GM21528 (cell line): Measurements from ENCODE around the gene TACR2.
"Not testable (repeated sequence)": the region's sequence is repeated elsewhere in the genome, so short reads cannot be mapped to it uniquely, and the experiment has no call there.

Source experiments
- ATAC-seq: cut with Tn5 transposase; IDR thresholded peaks from one replicate; pipeline ENCODE4 v1.9.1; 2021; ENCODE audit warnings: mild to moderate bottlenecking, moderate library complexity; ENCODE audit not compliant: unreplicated experiment, low FRiP score

TACR2 gene

DNA sequence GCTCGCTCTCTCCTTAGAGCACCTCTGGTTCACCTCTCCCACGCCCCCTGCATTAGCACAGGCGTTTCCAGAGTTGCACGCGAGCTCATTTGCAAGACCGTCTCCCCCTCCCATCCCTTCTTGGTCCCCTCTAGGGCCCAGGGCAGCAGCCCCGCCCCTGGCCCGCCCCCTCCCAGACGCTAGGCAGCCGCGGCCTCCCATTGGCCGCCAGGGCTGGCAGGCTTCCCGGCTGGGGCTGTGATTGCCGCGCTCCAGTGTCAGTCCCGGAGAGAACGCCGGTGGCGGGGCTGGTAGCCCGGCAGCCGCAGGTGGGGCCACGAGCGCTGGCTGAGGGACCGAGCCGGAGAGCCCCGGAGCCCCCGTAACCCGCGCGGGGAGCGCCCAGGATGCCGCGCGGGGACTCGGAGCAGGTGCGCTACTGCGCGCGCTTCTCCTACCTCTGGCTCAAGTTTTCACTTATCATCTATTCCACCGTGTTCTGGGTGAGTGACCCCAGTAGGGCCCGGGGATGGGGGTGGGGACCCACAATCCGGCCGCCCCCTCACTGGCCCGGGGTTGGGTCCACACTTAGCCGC is 34.6 kb upstream of the TACR2 start, which contains the start of gene TSPAN15:
Gene TSPAN15 (plus strand): TSS at position 257 of the 575 bp plus-strand sequence. CDS start 130 bp downstream, at position 387.
- ATAC-seq, result peak; percentile 81

DNA sequence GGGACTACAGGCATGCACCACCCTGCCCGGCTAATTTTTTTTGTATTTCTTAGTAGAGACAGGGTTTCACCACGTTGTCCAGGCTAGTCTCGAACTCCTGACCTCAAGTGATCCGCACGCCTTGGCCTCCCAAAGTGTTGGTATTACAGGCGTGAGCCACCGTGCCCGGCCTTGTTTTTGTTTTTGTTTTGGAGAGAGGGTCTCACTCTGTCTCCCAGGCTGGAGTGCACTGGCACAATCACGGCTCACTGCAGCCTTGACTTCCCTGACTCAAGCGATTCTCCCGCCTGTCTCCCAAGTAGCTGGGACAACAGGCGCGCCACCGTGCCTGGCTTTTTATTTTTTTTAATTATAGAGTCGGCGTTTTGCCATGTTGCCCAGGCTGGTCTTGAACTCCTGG is 33.7 kb upstream of the TACR2 start:
- not testable (repeated sequence) for ATAC-seq

DNA sequence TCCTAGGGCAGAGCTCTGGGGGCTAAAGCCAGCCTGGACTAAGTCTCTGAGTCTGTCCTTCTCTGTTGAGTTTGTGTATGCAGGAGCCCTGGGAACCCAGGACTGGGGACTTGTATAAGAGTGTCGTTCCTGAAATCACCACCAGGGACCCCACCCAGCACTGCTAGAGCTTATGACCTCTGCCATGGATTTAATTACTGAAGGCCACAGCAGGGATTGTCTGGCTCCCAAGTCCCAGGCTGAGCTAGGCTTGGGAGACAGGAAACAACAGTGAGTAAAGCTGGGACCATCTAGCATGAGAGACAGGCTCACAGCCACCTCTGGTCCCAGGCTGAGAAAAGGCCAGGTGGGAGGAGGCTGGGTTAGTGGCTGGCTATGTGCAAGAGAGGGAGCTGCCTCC is 33.1 kb upstream of the TACR2 start:
- ATAC-seq, result no peak

DNA sequence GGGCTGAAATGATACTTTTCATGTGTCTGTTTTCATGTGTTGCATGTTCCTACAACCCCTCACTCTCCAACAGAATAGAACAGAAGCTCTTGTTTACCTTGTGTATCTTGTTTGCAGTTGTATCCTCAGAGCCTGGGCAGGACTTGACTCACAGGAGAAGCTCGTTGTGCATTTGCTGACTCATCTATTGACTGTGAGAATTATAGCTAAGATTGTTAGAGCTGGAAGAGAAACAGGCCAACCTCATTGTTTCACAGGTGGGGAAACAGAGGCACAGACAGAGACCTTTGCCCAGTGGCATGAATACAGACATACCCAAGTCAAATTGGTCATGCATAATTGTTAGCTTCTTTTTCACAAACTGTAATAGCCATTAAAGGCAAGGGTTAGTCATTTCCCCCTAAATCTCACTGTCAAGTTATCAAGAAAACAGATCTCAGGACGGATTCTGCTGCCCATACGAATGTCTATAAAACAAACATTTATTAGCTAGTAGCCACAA is 30.0 kb upstream of the TACR2 start:
- no peak for ATAC-seq

DNA sequence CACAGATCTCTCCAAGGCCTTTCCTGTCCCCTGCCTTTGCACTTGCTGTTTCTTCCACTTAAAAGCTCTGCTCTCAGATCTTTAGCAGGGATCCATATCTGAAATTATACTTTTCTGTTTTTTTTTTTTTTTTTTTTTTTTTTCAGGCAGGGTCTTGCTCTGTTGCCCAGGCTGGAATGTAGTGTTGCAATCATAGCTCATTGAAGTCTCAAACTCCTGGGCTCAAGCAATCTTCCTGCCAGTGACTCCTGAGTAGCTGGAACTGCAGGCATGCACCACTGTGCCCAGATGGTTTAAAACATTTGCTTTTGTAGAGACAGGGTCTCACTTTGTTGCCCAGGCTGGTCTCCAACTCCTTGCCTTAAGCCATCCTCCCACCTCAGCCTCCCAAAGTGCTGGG is 29.5 kb upstream of the TACR2 start:
- ATAC-seq, result no peak

DNA sequence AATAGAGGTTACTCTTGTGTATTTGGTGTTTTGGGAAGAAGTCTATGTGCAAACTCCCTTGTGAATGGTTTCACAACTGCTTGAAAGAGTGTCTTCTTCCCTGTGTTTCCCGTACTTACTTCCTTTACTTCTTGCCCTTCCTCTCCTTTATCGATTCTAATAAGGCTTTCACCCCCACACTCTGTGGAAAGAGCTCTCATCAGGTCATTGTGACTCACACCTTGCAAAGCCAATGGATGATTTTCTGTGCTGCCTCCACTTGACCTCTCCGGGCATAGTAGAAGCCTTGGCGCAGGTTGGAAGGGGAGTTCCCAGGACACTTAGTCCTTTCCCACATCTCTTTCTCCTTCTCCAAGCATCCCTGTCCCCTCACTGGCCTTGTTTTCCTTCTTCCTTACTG is 28.3 kb upstream of the TACR2 start:
- ATAC-seq, result no peak

DNA sequence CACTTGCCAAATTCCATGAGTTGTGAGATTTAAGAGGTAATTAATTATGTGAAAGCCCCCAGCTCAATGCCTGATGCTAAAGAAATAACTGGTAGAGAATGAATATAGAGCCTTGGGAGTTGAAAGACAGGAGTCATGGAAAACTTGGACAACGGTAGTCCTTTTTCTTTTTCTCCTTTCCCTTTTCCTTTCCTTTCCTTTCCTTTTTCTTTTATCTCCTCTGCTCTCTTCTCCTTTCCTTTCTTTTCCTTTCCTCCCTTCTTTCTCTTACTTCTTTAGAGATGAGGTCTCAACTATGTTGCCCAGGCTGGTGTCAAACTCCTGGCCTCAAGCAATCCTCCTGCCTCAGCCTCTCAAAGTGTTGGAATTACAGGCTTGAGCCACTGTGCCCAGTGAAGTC is 26.6 kb upstream of the TACR2 start:
- ATAC-seq, result no peak

DNA sequence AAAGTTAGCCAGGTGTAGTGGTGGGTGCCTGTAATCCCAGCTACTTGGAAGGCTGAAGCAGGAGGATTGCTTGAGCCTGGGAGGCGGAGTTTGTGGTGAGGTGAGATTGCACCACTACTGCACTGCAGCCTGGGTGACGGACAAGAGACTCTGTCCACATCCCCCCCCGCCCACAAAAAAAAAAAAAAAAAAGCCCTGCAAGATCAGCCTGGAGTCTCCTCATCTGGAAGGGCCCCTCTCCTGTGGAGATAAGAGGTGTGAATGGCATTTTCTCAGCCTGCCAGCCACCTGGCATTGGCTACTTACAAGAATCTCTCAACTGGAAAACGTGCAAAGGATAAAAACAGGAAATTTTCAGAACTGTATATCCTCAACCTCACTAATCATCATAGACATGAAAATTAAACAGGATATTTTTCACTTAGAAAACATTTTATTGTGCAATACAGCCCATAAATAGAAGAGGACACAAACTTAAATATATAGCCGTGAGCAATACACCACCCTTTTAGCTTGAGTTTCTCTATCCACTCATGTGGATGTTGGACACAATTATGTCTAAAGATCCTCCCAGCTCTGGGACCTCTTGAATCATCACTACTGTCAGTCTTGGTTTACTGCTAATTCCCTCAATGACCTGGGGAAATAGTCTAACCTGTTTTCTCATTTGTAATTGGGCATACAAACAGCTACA is 23.2 kb upstream of the TACR2 start:
- no peak for ATAC-seq

DNA sequence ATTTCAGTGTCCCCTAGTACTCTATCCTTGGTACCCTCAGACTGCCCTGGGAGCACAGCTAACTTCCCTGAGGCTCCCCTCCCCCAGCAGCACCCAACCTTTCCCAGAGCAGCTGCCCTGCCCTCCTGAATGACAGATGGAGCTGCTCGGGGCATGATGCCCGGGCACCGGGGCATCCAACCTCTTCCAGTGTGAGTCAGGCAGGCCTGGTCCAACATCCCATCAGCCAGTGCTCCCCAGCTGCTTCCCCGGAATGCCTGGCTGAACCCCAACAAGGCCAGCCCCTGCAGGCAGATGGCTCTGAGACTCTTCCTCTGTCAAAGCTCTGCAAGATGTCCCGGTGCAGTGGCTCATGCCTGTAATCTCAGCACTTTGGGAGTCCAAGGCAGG is 22.6 kb upstream of the TACR2 start:
- no peak for ATAC-seq

DNA sequence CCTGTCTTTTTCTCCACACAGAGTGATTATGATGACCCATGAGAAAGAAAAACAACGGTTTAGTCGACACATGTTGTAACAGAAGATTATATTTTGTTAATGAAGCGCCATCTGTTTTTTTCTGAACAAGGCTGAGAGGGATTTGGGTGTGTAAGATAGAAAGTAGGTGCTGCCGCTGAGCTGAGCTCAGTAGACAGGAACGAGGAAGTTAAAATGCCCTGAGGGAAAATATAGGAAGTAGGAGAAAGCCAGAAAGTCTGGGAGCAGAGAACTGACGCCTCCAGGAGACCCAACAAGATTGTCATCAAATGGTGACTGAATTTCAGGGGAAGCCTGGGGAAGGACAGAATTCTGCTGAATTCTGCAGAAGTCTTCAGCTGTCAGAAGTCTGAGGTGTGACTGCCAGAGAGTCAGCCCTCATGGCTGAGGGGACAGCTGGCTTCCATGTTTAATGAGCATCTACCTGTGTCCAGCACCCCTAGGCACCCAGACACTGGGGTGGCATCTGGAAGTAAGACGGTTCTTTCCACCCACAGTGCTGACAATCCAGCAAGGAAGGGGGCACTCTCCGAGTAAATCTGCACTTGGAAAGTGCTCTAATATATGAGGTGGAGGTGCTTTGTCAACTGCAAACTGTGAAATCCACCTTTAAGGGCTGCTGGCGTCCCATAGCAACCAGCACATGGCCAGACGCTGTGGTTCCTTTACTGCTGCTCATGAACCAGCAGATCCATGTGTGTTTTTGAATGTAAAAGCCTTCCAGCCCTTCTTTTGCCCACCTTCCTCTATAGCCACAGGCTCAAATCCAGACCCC is 22.0 kb upstream of the TACR2 start:
- ATAC-seq, result no peak

DNA sequence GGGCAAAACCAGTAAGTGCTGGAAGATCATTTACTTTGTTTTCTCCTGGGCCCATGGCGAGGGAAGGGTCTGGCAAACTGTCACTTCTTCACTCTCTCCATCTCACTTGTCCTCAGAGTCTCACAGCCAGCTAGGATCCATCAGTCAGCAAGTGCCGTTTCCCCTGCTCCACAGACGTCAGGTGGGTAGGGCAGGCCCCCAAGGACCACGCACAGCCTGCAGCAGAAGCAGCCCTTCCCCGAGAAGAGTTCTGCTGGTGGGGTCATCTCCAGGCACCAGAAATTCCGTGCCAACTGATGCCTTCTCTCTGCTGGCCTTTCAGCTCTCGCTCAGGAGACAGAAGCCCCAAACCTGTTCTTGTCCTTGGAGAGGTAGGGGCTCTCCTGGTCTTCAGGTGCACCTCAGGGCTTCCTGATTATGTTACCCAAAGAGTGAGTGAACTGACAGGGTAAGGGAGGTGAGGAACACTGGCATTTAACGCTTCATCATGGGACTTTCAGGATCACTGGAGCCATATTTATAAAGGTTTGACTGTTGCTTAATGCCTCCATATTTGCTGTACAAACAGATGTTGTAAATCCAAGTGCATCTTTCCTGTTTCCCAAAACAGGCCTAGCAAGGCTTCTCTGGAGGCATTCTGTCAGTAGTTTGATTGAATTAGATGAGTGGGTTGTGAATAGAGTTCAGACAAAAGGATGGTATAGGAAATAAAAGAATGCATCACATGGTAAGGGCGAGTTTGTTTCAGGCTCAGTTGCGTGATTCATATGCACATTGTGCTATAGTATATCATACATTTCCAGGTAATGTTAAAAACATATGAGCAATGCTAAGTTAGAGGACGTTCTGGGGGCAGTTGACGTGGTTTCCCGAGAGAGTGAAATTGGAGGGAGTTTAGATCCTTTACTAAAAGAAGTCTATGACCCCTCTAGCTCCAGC is 20.9 kb upstream of the TACR2 start:
- no peak for ATAC-seq

DNA sequence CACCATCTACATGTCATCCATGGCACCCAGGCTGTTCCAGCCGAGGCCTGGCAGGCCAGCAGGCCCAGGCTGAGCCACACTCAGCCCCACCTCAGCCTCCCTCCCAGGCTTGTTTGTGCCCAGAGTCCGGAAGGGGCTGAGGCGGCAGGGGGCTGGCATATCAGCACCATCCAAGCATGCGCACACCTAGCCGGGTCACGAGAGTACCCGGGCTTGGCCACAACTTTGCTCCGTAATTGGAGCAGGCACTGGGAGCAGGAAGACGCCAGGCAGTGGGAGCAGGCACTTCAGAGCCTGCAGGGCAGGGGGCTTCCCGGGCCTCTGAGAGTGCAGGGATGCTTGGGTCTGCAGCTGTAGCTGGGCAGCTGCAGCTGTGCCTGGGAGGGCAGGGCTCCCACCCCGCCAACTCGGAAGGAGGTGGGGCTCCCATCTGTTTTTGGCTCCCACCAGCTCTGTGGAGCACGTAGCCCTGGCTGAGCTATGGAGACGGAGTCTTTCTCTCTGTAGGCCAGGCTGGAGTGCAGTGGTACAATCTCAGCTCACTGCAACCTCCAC is 19.3 kb upstream of the TACR2 start:
- no peak for ATAC-seq

DNA sequence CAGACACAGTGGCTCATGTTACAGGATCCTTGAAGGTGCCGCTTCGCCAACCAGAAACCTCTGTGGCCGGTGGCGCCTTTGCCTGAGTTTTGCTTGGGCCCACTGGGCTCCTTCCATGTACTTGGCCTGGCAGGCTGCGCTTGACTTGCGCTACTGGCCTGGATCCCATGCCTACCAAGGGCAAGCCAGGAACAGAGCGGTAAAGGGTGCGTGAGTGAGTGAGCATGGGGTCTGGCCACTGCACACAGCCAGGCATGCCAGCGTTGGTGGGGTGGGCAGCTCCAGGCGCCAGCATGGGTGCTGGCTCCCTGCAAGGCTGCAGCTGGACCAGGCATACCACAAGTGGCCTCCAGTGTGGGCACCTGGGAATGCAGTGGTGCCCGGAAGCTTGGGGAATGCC is 18.2 kb upstream of the TACR2 start:
- ATAC-seq, result no peak

DNA sequence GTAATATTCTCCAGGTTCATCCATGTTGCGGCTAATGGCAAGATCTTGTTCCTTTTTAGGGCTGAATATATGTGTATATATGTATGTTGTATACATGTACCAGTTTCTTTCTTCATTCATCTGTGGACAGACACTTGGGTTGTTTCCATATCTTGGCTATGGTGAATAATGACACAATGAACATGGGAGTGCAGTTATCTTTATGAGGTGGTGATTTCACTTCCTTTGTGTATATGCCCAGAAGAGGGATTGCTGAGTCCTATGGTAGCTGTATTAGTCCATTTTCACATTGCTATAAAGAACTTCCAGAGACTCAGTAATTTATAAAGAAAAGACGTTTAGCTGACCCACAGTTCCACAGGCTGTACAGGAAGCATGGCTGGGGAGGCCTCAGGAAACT is 17.5 kb upstream of the TACR2 start:
- ATAC-seq, result no peak

DNA sequence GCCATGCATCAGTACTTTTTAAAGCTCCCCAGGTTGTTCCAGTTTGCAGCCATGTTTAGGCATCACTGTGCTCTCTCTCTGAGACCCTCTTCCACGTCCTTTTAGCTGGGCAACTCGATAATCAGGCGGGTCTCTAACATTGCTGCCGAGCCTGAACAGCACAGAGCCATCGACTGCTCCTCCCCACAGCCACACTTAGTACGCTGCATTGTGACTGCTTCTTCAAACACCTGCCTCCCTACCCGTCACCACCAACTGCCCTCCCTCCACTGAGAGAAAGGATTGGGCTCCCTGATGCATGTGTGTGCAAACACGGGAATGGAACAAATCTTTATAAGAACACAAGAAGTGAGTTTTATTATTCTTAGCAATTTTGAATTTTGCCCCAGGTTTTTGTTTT is 11.4 kb upstream of the TACR2 start:
- no peak for ATAC-seq

DNA sequence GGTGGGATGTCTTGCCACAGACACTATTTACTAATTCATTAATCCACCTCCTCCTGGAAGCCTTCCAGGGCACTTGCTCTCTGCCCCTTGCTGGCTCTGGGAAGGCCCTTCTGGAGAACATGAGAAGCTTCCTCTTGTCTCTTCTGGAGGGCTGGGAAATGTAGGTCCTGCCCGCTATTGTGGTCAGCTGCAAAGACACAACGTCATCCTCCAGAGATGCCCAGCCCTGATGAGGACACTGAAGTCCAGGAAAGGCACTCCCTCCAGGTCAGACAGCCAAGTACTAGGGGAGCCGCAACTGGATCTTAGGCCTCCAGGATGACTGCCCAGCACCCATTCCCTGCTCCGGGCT is 9.6 kb upstream of the TACR2 start:
- no peak for ATAC-seq

DNA sequence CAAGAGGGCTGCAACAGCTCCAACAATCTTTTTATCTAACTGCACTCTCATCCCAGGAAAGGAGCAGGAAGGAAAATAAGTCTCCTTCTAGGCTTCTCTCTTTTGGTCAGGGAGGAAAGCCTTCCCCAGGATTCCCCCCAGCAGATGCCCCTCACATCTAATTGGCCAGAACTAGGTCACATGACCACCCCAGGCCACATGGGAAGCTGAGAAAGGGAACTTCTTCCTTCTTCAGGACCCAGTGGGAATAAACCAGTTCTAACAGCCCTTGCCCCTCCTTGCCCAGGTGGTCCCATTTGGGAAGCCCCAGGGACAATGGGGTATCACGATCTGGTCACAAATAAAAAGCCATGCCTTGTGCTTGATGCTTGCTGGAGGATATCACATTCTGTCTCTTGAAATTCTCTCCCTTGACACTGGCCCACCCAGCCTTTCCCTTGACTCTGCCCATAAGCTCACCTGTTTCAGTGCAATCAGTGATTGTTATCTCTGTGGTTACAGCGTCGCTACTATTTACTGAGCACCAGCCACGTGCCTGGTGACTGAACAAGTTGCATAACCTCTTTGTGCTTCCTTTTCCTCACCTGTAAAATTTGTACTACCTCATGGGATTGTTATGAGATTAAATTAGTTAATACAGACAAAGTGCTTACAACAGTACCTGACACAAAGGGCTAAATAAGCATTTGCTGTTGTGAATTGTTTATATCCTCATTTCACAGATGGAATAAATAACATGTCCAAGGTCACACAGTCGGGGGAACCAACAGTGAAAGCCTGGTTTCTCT is 9.0 kb upstream of the TACR2 start:
- no peak for ATAC-seq

DNA sequence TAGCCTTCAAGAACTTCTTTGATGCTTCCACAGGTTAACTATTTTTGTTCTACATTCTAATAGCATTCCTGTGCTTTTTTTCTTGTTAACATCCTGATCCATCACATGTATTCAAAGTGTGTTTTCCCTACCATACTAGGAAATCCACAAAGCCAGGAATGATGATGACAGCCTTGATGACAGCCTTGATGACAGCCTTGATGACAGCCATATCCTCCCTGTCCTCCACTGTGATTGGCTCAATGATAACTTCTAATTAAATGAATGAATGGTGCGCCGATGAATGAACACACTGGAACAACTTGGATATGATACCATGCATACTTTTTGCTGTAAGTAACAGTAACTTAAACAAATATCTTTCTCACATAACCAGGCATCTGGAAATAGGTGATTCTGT is 8.3 kb upstream of the TACR2 start:
- no peak for ATAC-seq

DNA sequence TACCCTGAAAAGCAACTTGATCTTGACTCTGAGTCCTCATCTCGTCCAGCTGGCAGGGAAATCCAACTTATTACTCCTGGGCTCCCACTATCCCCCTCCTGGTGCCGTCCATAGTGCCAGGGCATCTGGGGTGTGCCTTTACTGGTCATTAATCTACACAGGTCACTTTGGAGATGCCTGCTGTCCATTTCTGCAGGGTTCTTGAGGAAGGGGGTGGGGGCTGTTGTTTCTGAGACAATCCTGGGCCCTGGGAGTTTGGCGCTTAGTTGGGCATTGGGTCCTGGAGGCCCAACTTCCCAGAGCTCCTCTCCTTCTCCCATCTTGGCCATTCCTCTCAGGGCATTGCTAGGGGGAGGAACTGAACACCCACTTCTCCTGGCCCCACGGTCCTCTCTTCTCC is 6.0 kb upstream of the TACR2 start:
- no peak for ATAC-seq
